A549 (cell line): ENCODE measurements around the gene POLA1. TPM values are rescaled to one million over a fixed set of nuclear protein-coding genes. Genes with fewer than 3 reads are reported as not detected.

Experiments
- ATAC-seq, 2 experiments: fragments of 200-7000 bp in 1 of 2; fragments of >200 bp in 1 of 2; cut with Nextera tagmentation in 1 of 2; cut with Tn5 transposase in 1 of 2; 3 replicates each; pipeline versions ENCODE4 v1.8.0 to v1.9.1; 2018 to 2020; ENCODE audit warnings: mild to moderate bottlenecking in 1 of 2, moderate library complexity in 1 of 2
- CTCF ChIA-PET: fragments of 300-600 bp; sonication (Branson Sonifier 250); formaldehyde crosslinking; extraction: SDS; loops from one replicate; lab custom pipeline; 2021; ENCODE audit warnings: antibody characterized with exemption, inconsistent platforms; lab: Yijun Ruan, JAX
- POLR2A ChIA-PET: fragments of 350-600 bp; formaldehyde crosslinking; extraction: SDS; loops from one replicate; lab custom pipeline; 2021; ENCODE audit warnings: antibody characterized with exemption, inconsistent platforms; lab: Yijun Ruan, JAX
- DNase-seq, 2 experiments: peaks; one replicate each; pipeline versions ENCODE4 v3.0.0 to v3.0.0-alpha.2; 2011 to 2016; ENCODE audit warnings: low read depth in 1 of 2, low spot score in 1 of 2
- FAIRE-seq: peaks from 2 replicates; lab custom pipeline; 2011; peaks lifted over from hg19 to GRCh38; lab: Jason Lieb, UNC
- H3K27ac ChIP-seq, 2 experiments: fragments of >200 bp; sonication (Bioruptor Twin); formaldehyde crosslinking; 3 replicates each; pipeline ENCODE4 v1.5.1; 2016 to 2017
- H3K4me1 ChIP-seq: fragments of >200 bp; sonication (Bioruptor Twin); formaldehyde crosslinking; 3 replicates; pipeline ENCODE4 v1.6.1; 2016
- H3K4me2 ChIP-seq: fragments of >200 bp; sonication (Bioruptor Twin); formaldehyde crosslinking; 3 replicates; pipeline ENCODE4 v1.6.1; 2016
- H3K4me3 ChIP-seq: fragments of >200 bp; sonication (Bioruptor Twin); formaldehyde crosslinking; 3 replicates; pipeline ENCODE4 v1.5.1; 2016
- H3K9me3 ChIP-seq: fragments of >200 bp; sonication (Bioruptor Twin); formaldehyde crosslinking; 3 replicates; pipeline ENCODE4 v1.6.1; 2016
- CBX2 ChIP-seq: fragments of 200-600 bp; sonication (generic); IDR thresholded peaks from 2 replicates; pipeline ENCODE4 v1.6.1; 2016; ENCODE audit warnings: low read depth, mild to moderate bottlenecking, borderline replicate concordance
- CHD4 ChIP-seq: fragments of 200-600 bp; sonication (generic); IDR thresholded peaks from 2 replicates; pipeline ENCODE4 v1.6.1; 2016; ENCODE audit warnings: antibody characterized with exemption, mild to moderate bottlenecking, borderline replicate concordance
- EHMT2 ChIP-seq: fragments of 200-600 bp; sonication (generic); IDR thresholded peaks from 2 replicates; pipeline ENCODE4 v1.6.1; 2016; ENCODE audit warnings: antibody characterized with exemption, low read depth, mild to moderate bottlenecking, moderate library complexity
- EP300 ChIP-seq, 2 experiments: fragments of >200 bp; sonication (Bioruptor Twin); formaldehyde crosslinking; IDR thresholded peaks; 2 replicates in 1 of 2; 3 replicates in 1 of 2; pipeline ENCODE4 v1.6.1; 2016 to 2017
- ESRRA ChIP-seq: fragments of 150-350 bp; IDR thresholded peaks from 2 replicates; pipeline ENCODE4 v1.6.1; 2014; ENCODE audit warnings: mild to moderate bottlenecking, low read length, borderline replicate concordance
- FOSL2 ChIP-seq, 2 experiments: fragments of 450-650 bp in 1 of 2; fragments of >200 bp in 1 of 2; sonication (Bioruptor Twin) in 1 of 2; formaldehyde crosslinking; IDR thresholded peaks; 2 replicates each; pipeline versions ENCODE4 v1.5.0 to v1.6.1; 2016 to 2020; ENCODE audit warnings: mild to moderate bottlenecking in 1 of 2, moderate library complexity in 1 of 2
- HDAC2 ChIP-seq: fragments of 200-600 bp; sonication (generic); IDR thresholded peaks from 2 replicates; pipeline ENCODE4 v1.6.1; 2016
- HOXA7 ChIP-seq: fragments of 250-450 bp; sonication (Bioruptor Pico); IDR thresholded peaks from 2 replicates; pipeline ENCODE4 v1.5.0; 2020; ENCODE audit warnings: mild to moderate bottlenecking, moderate library complexity
- HOXB13 ChIP-seq: fragments of 250-450 bp; sonication (Bioruptor Pico); IDR thresholded peaks from 2 replicates; pipeline ENCODE4 v1.5.0; 2020; ENCODE audit warnings: low read depth, mild to moderate bottlenecking, moderate library complexity
- JUN ChIP-seq, 2 experiments: fragments of >200 bp; sonication (Bioruptor Twin); formaldehyde crosslinking; IDR thresholded peaks; 2 replicates in 1 of 2; 3 replicates in 1 of 2; pipeline ENCODE4 v1.6.1; 2016 to 2017
- JUNB ChIP-seq: fragments of >200 bp; sonication (Bioruptor Twin); formaldehyde crosslinking; IDR thresholded peaks from 2 replicates; pipeline ENCODE4 v1.6.1; 2016
- KDM1A ChIP-seq: fragments of 200-600 bp; sonication (generic); IDR thresholded peaks from 2 replicates; pipeline ENCODE4 v1.6.1; 2016; ENCODE audit warnings: low read depth, mild to moderate bottlenecking
- MAZ ChIP-seq: fragments of 150-350 bp; IDR thresholded peaks from 2 replicates; pipeline ENCODE4 v1.6.1; 2014; ENCODE audit warnings: antibody characterized with exemption, low read depth, low read length, borderline replicate concordance
- MYC ChIP-seq: IDR thresholded peaks from 2 replicates; pipeline ENCODE4 v1.6.1; 2012; ENCODE audit warnings: mild to moderate bottlenecking, inconsistent platforms, low read length, improper control_type of control experiment, borderline replicate concordance
- NFE2L2 ChIP-seq: fragments of 150-350 bp; conservative IDR thresholded peaks from 2 replicates; pipeline ENCODE4 v1.6.1; 2014; ENCODE audit warnings: low read length
- NPAS2 ChIP-seq: fragments of 250-450 bp; sonication (Bioruptor Pico); IDR thresholded peaks from 2 replicates; pipeline ENCODE4 v1.8.0; 2022; ENCODE audit warnings: mild to moderate bottlenecking, moderate library complexity, borderline replicate concordance
- NR3C1 ChIP-seq: fragments of >200 bp; sonication (Bioruptor Twin); formaldehyde crosslinking; IDR thresholded peaks from 3 replicates; pipeline ENCODE4 v1.6.1; 2017
- POLR2A ChIP-seq: IDR thresholded peaks from 2 replicates; pipeline ENCODE4 v1.6.1; 2012; ENCODE audit warnings: mild to moderate bottlenecking, low read length
- POLR2AphosphoS2 ChIP-seq: conservative IDR thresholded peaks from 2 replicates; pipeline ENCODE4 v1.6.1; 2012; ENCODE audit warnings: low read length, improper control_type of control experiment, inconsistent platforms
- RAD21 ChIP-seq, 2 experiments: fragments of >200 bp in 1 of 2; sonication (Bioruptor Twin) in 1 of 2; formaldehyde crosslinking in 1 of 2; IDR thresholded peaks in 1 of 2; conservative IDR thresholded peaks in 1 of 2; 2 replicates in 1 of 2; 3 replicates in 1 of 2; pipeline ENCODE4 v1.6.1; 2012 to 2018; ENCODE audit warnings: inconsistent platforms in 1 of 2
- ZC3H11A ChIP-seq: fragments of 450-650 bp; IDR thresholded peaks from 2 replicates; pipeline ENCODE4 v1.6.1; 2014; ENCODE audit warnings: antibody characterized with exemption, mild to moderate bottlenecking
- ZFP36 ChIP-seq: fragments of 450-650 bp; IDR thresholded peaks from 2 replicates; pipeline ENCODE4 v1.6.1; 2014; ENCODE audit warnings: borderline replicate concordance; ENCODE audit not compliant: partially characterized antibody
- WGBS: methylation state at CpG from one replicate; pipeline ENCODE4 v1.1.6; 2017; ENCODE audit errors: missing lambda C conversion rate; 5-methylcytosine and 5-hydroxymethylcytosine counted together
- polyA plus RNA-seq, 4 experiments: library from polyadenylated mRNA; depleted of rRNA in 3 of 4; stranded (reverse); fragments of >200 nt; fragmentation: RNase III in 1 of 4; extraction: RNeasy Plus Mini Kit Qiagen cat#74134 plus additional on column Dnase treatment in 1 of 4; gene quantifications; 2 replicates in 3 of 4; 3 replicates in 1 of 4; pipeline ENCODE4 v1.2.3, GENCODE V29; 2011 to 2017
- TF ChIP-seq, protein P1 (sequence below): IDR thresholded peaks from 2 replicates; pipeline ENCODE4 v1.6.1; 2012
- TF ChIP-seq, protein P2 (sequence below): fragments of >200 bp; sonication (Bioruptor Twin); formaldehyde crosslinking; IDR thresholded peaks from 2 replicates; pipeline ENCODE4 v1.6.1; 2016
- TF ChIP-seq, protein P3 (sequence below): fragments of 250-450 bp; sonication (Bioruptor Pico); IDR thresholded peaks from 2 replicates; pipeline ENCODE4 v1.5.0; 2020; ENCODE audit warnings: low read depth, mild to moderate bottlenecking, moderate library complexity
- TF ChIP-seq, protein P4 (sequence below): IDR thresholded peaks from 2 replicates; pipeline ENCODE4 v1.6.1; 2012; ENCODE audit warnings: low read depth, borderline replicate concordance

POLA1 gene
- polyA plus RNA-seq, 2 of the 4 experiments (the other 2 are of a cell fraction), result 8.8 to 17.5 TPM

DNA sequence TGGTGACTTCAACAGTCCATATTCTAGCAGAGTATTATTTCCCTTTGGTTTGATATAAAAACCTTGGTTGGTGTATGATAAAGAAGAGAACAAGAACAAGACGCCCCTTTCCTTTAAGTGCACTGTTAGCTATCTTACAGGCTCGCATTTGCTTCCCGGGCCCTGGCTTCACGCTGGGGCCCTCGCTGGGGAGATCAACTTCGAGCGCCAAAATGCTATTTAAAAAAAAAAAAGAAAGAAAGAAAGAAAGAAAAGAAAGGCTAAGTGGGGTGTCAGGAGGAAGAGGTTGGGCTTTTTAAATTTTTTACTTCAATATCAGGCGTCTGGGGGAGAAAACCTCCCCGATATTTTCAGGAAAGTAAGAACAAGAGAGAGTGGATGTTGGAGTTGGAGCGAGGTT lies 310.3 kb downstream of the POLA1 start:
- CTCF ChIA-PET, result interaction anchor here (1.0 kb wide), 1 partner anchor 9 kb away, joined by 3 read pairs; no protein-coding TSS in a partner anchor
- ATAC-seq, result no peak
- no peak for FAIRE-seq
- H3K4me2 ChIP-seq, result no peak overlapping the region
- DNase-seq, result no peak
- H3K27ac ChIP-seq, result no peak overlapping the region
- H3K9me3 ChIP-seq, result no peaks in the 10 kb centered on the region
- POLR2A ChIA-PET, result no interaction called here
- no peak overlapping the region for H3K4me3 ChIP-seq
- H3K4me1 ChIP-seq, result no peaks in the 10 kb centered on the region
- TF ChIP-seq ZC3H11A (no peak), EHMT2 (no peak), MAZ (no peak), HOXA7 (CRISPR knock-in tag) (no peak), JUN (IDR thresholded peaks at IDR 0.05) (no peak), NPAS2 (CRISPR knock-in tag) (no peak), NFE2L2 (no peak), RAD21 (conservative IDR thresholded peaks at IDR 0.05 in 1 of 2, IDR thresholded peaks at IDR 0.05 in 1 of 2) (no peak), HOXB13 (no peak), EP300 (IDR thresholded peaks at IDR 0.05) (no peak)
- TF ChIP-seq, protein P1, sequence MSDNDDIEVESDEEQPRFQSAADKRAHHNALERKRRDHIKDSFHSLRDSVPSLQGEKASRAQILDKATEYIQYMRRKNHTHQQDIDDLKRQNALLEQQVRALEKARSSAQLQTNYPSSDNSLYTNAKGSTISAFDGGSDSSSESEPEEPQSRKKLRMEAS, result no peak
- TF ChIP-seq, protein P2, sequence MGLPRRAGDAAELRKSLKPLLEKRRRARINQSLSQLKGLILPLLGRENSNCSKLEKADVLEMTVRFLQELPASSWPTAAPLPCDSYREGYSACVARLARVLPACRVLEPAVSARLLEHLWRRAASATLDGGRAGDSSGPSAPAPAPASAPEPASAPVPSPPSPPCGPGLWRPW, result no peak
- 89% methylated on average over 10 of the region's 10 CpGs for WGBS

DNA sequence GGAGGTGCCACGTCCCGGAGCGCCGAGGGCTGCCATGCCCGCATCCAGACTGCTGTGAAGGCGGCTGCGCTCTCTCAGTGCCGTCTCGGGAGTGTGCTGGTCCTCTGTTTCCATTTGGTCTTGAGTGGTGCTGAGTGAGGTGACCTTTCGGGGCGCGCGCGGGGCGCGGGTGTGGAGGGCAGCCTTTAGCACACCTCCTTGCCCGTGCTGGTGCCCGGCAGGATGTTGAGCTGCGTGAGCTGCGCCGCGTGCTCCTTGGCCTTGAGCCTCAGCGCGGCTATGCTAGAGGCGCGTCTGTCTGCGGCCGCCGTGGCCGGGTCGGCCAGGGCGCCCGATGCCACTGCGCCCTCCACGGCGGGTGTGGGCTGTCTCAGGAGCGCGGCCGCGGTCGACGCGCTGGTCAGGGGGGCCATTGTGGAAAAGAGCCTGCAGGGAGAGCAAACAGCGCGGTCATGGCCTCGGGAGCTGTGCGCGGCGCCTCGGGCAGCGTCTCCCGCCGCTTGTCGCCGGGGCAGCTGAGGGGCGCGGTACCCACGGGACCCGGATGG lies 310.8 kb downstream of the POLA1 start:
- H3K4me3 ChIP-seq, result no peak overlapping the region
- TF ChIP-seq ZFP36 (no peak), JUNB (no peak), POLR2A (no peak), HOXB13 (no peak), MYC (no peak), MAZ (no peak), ESRRA (no peak), CHD4 (no peak), NPAS2 (CRISPR knock-in tag) (no peak), KDM1A (no peak), RAD21 (conservative IDR thresholded peaks at IDR 0.05 in 1 of 2, IDR thresholded peaks at IDR 0.05 in 1 of 2) (no peak), CBX2 (no peak), HDAC2 (no peak), NR3C1 (no peak), POLR2AphosphoS2 (no peak), FOSL2 (IDR thresholded peaks at IDR 0.05) (no peak), FOSL2 (CRISPR knock-in tag; IDR thresholded peaks at IDR 0.05) (no peak)
- TF ChIP-seq, protein P3, sequence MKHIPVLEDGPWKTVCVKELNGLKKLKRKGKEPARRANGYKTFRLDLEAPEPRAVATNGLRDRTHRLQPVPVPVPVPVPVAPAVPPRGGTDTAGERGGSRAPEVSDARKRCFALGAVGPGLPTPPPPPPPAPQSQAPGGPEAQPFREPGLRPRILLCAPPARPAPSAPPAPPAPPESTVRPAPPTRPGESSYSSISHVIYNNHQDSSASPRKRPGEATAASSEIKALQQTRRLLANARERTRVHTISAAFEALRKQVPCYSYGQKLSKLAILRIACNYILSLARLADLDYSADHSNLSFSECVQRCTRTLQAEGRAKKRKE (CRISPR knock-in tag), result no peak
- TF ChIP-seq, protein P4, sequence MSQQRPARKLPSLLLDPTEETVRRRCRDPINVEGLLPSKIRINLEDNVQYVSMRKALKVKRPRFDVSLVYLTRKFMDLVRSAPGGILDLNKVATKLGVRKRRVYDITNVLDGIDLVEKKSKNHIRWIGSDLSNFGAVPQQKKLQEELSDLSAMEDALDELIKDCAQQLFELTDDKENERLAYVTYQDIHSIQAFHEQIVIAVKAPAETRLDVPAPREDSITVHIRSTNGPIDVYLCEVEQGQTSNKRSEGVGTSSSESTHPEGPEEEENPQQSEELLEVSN, result no peak
- ChIA-PET CTCF (no interaction called here), POLR2A (no interaction called here)
- ATAC-seq (no peak; a peak in 2 of 6 replicates), FAIRE-seq (no peak), DNase-seq (no peak)
- H3K27ac ChIP-seq, result no peak overlapping the region
- H3K4me2 ChIP-seq, result no peak overlapping the region
- WGBS, result 93% methylated on average over 15 of the region's 59 CpGs
- no peaks in the 10 kb centered on the region for H3K9me3 ChIP-seq
- no peaks in the 10 kb centered on the region for H3K4me1 ChIP-seq
